HG02852 (cell line): ENCODE measurements around the gene TSC22D1.
"Not testable (repeated sequence)": the region's sequence is repeated elsewhere in the genome, so short reads cannot be mapped to it uniquely, and the experiment has no call there.

Experiments
- ATAC-seq: cut with Tn5 transposase; IDR thresholded peaks from one replicate; pipeline ENCODE4 v1.9.1; 2021; ENCODE audit warnings: mild to moderate bottlenecking, moderate library complexity; ENCODE audit not compliant: unreplicated experiment

TSC22D1 gene

DNA sequence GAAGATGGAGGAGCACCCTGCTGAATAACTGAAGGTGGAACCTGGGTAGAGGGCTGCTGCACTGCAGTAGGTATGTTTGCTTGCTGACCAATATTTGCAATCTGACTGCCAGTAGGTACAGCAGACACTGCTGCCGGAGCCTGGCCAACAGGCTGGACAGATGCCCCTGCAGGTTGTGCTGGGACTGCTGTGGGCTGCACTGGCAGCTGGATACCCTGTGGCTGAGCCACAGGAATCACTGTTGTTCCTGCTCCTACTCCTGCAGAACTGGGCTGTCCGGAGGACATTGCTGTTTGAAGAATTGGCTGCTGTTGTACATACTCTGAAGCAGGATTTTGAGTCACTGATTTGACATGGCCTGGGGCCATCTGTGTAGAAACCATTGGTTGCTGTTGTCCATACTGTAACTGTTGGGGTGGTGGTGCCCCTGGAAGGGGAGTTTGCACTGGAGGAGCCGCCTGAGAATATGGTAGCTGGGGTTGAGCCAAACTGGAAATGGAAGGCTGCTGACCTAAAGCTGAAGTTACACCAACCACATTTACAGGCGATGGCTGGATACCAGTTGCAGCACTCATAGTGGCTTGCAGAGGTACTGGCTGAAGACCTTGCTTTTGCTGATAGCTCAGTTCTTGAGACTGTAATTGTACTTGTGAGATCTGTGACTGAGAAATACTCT lies 2.2 kb downstream of the TSC22D1 start:
- no peak for ATAC-seq

DNA sequence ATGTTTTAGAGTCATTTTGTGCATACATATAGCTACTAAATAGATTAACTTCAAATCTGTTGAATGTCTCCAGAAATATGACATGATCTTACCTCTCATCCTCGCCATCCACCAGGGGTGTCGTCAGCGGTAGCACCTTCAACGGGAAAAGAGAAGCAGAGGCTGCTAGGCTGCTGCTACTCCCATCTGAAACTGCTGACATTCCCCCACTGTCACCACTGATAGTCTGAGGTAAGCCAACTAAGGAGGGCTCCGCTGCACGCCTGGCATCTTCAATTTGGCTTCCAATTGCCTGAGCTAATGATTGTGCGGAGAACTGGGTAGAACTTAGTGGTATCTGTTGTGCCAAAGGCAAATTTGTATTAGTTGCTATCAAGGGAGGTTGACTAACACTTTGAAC lies 3.1 kb downstream of the TSC22D1 start:
- no peak for ATAC-seq

DNA sequence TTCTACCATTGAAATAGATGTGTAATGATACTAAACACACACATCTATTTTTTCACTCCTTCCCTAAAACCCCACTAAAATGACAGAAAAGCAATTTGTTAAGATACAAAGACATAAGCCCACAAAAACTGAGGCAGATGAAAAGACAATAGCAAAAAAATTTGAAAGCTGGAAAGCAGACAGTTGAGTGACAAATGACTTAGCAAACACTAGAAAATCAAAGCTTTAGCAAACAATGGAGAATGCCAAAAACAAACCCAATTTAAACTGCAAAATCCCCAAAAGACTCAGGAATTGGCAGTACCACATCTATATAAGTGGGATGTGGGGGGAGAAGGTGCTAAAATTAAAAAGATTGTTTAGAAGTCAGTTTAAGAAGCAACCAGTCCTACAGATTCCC lies 9.5 kb downstream of the TSC22D1 start:
- ATAC-seq, result no peak

DNA sequence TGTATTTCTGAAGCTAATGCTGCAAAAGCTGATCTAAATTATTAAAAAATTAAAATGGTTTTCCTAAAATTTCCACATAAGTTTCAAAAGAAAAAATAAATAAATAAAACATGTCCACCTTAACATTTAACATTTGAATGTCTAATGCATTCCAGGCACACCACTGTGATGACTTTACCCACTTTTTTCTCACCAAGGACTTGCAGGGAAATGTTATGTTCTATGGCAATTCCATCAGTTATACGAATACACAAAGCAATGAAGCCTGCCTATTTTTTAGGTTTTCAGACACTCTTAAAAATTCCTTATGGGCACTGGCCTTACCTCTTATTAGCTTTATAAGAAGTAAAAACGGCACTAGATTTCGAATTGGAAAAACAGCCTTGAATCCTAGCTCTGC lies 10.2 kb downstream of the TSC22D1 start:
- ATAC-seq, result no peak

DNA sequence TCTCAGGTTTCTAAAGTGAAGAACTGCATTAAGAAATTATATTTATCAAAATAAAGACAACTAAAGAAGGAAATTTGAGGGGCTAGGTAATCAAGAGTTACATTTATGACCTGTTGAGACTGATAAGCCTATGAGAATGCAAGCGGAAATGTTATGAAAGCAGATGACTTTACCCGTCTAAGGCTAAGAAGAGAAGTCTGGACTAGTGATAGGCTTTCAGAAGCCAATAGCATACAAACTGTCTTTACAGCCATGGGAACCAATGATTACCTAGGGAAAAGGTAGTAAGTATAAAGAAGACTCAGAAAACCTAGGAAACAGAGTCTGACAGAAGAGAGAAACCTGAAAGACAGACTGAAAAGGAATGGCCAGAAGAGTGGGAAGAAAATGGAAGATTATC lies 11.2 kb downstream of the TSC22D1 start:
- no peak for ATAC-seq

DNA sequence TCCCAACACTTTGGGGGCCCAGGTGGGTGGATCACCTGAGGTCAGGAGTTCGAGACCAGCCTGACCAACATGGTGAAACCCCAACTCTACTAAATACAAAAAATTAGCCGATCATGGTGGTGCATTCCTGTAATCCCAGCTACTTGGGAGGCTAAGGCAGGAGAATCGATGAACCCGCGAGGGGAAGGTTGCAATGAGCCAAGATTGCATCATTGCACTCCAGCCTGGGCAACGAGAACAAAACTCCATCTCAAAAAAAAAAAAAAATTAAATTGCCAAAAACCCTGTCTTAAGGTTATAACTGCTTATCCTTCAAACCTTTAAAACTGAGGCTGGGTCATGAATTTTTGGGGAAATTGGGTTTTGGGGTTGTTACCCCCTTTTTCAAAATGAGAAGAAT lies 13.3 kb downstream of the TSC22D1 start:
- ATAC-seq, result not testable (repeated sequence)

DNA sequence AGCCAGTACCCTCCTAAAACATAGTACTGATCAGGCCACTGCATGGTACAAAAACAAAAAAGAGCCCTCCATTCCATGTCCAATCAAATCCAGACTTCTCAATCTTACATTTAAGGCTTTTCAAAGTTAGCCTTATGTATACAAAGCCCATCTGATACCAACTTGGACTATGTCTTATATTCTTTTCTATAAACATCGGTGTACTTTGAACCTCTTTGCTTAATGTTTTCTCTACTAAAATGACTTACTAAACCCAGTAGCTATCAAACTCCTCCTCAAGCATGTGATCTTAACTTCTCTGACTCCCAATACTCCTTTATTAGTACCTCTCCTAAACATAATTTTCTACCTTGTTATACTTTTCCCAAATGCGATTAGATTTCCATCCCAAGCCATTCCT lies 14.8 kb downstream of the TSC22D1 start:
- ATAC-seq, result no peak

DNA sequence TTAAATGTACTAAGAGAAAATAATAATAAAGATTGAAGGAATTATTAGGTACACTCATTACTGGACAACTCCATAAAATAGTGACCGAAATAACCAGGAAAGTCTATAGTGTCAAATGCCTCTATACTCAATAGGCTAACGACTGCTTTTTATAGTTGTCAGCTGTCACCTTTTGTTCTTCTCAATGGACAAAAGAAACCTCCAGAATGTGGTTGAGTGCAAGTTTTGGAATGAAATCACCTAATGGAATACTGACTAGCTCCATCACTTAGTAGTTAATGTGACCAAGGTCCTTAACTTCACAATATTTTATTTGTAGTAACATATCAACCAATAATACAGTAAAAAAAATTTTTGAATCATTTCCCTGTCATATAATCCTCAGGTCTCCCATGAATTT lies 18.1 kb downstream of the TSC22D1 start:
- no peak for ATAC-seq

DNA sequence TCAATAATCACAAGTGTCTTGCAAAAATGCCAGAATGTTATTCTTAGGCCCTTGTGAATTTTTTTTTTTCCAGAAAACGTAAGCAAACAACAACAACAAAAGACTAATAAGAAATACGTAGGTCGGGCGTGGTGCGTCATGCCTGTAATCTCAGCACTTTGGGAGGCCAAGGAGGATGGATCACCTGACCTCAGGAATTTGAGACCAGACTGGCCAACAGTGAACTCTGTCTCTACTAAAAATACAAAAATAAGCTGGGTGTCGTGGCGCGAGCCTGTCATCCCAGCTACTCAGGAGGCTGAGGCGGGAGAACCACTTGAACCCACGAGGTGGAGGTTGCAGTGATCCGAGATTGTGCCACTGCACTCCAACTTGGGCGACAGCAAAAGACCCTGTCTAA lies 20.9 kb downstream of the TSC22D1 start:
- no peak for ATAC-seq

DNA sequence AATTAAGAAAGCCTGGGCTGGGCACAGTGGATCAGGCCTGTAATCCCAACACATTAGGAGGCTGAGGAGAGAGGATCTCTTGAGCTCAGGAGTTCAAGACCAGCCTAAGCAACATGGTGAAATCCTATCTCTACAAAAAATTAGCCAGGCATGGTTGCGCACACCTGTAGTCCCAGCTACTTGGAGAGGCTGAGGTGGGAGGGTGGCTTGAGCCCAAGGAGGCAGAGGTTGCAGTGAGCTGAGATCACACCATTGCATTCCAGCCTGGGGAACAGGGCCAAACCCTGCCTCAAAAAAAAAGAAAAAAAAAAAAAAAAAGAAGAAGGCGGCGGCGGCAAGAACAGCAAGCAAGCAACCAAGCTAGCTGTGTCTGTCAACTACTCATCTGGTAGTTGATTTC lies 26.7 kb downstream of the TSC22D1 start:
- ATAC-seq, result no peak

DNA sequence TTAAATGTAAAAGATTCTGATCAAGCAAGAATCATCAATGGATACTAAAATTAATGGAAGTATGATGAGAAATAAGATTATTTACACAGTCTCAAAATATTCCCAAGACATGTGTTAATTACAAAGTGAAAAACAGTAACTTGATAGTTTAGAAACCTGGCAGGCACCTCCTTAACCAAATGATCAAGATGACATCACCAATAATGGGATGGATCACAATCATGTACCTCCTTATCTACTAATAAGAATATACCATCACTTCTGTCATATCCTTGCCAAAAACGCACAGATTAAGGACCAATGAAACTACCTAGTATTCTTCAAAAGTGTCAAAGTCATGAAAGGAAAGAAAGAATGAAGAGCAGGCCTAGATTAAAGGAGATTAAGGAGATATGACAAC lies 30.0 kb downstream of the TSC22D1 start:
- ATAC-seq, result no peak

DNA sequence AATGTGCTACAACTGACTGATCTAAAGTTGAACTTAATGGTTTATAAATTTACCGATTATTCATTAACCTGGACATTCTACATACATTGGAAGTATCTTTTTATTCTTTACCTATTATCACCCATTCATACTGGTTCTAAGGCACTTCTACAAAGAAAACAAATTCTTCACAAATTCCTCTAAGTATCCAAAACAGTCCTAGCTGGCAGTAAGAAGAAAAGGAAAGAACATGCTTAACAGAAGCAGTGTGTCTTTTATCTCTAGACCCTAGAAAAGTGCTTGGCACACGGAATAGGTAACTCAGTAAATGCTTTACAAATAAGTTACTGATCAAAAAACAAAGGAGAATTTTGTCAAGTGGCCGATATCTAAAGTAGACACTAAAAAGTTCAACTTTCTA lies 32.8 kb downstream of the TSC22D1 start:
- no peak for ATAC-seq

DNA sequence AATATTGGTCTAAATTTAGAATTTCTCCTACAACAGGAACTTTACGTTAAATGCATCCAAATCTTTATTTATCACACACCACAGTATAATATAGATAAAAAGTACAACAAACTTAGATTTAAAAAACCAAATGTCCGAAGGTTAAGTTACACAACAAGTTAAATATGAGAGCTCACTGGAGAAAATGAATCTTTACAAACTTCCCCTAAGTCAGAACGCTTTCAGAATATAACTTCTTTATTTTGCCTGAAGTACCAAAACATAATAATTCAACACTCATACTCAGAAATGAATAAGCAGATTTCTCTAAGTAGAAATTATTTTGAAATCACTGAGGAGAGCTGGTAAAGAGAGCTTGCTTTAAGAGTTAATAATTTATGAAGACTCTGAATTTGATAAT lies 33.8 kb downstream of the TSC22D1 start:
- no peak for ATAC-seq

DNA sequence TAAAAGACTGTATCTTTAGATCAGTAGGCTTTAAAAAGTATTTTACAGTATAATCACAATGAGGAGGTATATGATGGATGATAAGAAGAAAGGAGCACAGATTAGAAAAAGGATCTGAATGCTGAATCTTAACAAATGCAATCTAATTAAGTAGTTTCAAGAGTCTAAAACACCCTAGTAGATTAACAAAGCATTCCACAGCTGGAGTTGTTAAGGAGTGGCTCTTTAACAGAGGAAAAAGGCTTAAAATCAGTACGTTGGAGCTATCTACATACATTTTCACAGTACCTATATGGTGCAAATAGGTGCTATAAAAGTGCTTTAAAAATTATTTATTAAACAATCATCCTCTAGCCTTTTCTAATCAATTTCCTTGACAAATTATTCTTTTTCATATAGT lies 34.5 kb downstream of the TSC22D1 start:
- ATAC-seq, result no peak

DNA sequence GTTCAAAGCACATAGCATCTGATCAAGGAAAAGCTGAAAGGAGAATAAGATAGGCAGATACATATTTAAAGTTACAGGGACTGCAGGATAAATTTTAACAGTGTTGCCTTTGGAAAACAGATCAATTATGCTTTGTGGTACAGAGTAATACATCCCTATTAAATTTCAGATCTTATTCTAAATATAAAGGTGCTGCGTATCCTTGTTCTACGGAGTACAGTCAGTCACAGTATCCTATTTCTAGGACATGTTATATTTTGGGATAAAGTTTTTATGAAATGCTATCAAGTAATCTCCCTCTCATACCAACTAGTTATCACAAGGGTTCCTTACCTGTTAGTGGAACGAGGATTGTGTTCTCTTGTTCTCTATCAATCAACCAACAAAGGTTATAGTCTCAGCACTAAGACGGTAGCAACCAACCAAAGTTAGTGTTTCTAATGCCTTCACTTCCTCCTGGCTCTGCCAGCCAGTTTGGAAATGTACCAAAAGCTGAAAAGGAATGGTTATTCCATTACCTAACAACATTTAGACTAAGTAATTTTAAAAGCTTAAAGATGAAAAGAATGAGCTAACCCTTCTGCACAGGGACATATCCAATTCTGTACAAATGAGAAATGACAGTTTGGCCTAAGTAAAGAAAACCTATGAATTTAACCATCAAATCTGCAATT lies 35.2 kb downstream of the TSC22D1 start:
- no peak for ATAC-seq

DNA sequence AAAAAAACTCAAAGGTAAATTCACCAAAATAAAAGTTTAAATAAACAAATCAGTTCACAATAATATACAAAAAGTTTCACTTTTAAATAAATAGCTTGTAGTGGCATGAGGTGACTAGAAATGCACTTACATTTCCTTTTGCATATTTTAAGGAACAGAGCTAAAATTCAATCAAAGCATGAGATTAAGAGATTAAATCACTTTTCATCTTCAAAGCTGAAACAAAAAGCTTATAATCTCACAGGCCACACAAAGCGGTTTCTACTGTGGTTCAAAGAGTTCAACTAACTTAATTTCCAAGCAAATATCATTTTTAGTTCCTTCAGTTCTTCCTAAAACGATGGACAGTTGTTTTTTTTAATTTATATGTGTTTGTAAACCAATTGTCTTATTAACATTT lies 38.9 kb downstream of the TSC22D1 start:
- no peak for ATAC-seq

DNA sequence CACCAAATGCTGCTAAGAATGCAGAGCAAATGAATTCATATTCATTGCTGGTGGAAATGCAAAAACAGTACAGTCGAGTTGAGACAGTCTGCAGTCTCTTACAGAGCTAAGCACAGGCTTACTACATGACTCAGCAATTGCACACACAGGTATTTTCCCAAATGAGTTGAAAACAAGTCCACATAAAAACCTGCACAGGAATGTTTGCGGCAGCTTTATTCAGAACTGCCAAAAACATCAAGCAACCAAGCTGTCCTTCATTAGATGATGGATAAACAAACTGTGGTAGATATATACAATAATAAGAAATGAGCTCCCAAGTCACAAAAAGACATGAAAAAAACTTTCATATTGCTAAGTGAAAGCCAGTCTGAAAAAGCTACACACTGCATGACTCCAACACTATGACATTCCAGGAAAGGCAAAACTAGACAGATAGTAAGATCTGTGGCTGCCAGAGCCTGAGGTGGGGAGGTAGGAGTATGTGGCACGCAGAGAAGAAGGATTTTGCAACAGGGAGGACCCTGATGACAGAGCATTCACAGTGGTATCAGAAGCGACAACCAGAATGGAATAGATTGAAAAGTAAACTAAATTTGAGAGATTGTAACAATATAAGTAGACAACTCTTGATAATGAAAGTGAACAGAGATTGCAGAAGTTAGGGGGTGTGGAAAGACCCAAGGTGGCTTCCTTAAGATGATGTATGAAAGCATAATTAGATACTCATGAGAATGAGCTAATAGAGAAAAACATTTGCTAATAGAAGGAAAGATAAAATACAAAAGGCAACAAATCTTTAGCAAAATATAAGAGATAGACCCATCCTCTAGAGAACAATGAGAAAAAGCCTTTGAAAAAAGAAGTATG lies 52.7 kb downstream of the TSC22D1 start:
- ATAC-seq, result peak; percentile 52

DNA sequence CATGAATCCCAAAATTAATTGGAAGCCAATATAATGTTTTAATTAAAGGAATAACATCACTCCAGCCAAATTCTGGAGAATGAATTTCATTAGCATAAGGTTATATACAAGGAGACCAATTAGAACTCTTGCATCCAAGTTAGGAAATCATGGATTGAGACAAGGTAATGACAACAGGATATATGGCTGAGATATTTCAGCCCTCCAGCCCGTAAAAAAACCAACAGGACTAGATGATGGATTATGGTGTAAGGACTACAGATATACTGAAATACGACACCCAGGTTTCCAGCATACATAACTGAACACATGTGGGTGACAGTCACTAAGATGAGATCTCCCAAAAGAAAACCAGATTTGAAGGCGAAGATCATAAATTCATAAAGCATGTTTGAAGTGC lies 56.5 kb downstream of the TSC22D1 start:
- no peak for ATAC-seq

DNA sequence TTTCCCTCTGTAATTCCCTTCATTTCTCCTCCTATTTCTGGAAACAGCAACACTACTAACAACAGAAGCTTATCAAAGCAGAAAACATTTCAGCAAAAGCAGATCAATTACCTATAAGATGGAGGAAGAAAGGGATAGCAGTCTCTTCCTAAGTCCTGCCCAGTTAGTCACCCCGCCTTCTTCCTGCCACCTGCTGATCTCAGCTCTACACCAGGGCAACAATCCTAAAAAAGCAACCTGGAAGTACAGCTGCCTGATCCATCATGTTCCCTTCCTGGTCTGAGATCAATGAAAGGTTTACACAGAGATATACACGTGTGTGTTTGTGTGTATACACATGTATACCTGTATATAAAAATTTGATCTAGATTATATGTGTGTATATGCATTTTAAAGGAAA lies 59.4 kb downstream of the TSC22D1 start:
- no peak for ATAC-seq

DNA sequence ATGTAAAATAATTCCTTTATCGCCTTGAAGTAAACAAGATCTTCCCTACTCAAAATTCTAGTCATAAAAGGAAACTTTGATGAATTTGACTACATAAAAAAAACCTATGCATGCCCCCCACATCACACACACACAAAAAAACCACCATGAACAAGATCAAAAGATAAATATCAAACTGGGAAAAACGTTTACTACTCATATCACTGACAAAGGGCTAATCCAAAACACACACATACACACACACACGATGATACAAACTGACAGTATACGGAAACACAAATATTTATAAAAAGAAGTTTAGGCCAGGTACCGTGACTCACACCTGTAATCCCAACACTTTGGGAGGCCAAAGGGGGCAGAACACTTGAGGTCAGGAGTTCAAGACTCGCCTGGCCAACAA lies 61.9 kb downstream of the TSC22D1 start:
- ATAC-seq, result no peak

DNA sequence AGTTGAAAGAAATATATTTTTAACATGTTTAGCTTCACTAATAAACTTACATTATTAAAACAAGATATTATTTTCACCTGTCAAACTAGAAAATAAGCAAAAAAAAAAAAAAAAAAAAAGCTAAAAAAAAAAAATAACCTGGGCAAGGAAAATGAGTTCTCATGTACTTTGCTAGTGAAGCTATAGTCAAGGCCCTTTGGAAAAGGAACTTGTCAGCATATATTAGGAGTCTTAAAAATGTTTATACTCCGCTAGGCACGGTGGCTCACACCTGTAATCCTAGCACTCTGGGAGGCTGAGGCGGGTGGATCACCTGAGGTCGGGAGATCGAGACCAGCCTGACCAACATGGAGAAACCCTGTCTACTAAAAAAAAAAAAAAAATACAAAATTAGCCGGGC lies 66.3 kb downstream of the TSC22D1 start:
- not testable (repeated sequence) for ATAC-seq

DNA sequence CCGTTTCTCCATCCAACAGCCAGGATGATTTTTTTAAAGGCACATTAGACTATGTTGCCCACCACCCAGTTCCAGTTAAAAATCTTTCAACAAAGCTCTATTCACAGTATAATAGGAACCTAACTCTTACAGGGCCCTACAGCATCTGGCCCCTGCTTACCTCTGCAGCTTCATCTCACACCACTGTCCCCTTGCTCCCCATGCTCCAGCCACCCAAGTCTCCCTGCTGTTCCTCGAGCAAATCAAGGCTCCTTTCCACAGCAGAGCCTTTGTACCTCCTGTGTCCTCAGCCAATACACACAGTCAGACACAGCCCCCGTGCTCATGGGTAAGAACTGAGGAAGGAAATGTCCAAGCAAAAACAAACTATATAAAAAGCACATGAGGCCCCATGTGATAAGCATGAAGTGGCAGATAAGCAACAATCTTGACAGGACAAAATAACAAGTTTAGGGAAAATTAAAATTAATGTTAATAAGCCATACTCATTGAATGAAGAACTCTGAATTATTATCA lies 67.5 kb downstream of the TSC22D1 start:
- no peak for ATAC-seq
